LNCAP (cell line): ENCODE data around the gene PDCD2L.

Experiments used
- CTCF ChIP-seq: fragments of 450-650 bp; IDR thresholded peaks from 2 replicates; pipeline ENCODE4 v1.5.1; 2017; ENCODE audit warnings: mild to moderate bottlenecking

The PDCD2L gene

GRCh38 chr19:34367624-34367957 lies 36.6 kb upstream of the PDCD2L start:
- TF ChIP-seq CTCF: no peak

- no peak for TF ChIP-seq CTCF
These were observed 35.9 kb upstream of the PDCD2L start for GRCh38 chr19:34368338-34368737.

- no peak for TF ChIP-seq CTCF
These were observed 34.1 kb upstream of the PDCD2L start for GRCh38 chr19:34370117-34370516.

GRCh38 chr19:34370983-34371382 lies 33.2 kb upstream of the PDCD2L start:
- TF ChIP-seq CTCF: no peak

- TF ChIP-seq CTCF: no peak
These were observed 30.5 kb upstream of the PDCD2L start for GRCh38 chr19:34373601-34374288.

GRCh38 chr19:34375598-34375997 lies 28.6 kb upstream of the PDCD2L start:
- TF ChIP-seq CTCF: no peak

- TF ChIP-seq CTCF: no peak
These were observed 23.5 kb upstream of the PDCD2L start for GRCh38 chr19:34380639-34381241.
